ENCODE measurements around the gene GALNT6. TPM values are rescaled to one million over a fixed set of nuclear protein-coding genes. Genes with fewer than 3 reads are reported as not detected.

The GALNT6 gene
- total and polyA plus RNA-seq, 10 donors, result 5.8 to 29.4 (median 18.2) TPM

DNA sequence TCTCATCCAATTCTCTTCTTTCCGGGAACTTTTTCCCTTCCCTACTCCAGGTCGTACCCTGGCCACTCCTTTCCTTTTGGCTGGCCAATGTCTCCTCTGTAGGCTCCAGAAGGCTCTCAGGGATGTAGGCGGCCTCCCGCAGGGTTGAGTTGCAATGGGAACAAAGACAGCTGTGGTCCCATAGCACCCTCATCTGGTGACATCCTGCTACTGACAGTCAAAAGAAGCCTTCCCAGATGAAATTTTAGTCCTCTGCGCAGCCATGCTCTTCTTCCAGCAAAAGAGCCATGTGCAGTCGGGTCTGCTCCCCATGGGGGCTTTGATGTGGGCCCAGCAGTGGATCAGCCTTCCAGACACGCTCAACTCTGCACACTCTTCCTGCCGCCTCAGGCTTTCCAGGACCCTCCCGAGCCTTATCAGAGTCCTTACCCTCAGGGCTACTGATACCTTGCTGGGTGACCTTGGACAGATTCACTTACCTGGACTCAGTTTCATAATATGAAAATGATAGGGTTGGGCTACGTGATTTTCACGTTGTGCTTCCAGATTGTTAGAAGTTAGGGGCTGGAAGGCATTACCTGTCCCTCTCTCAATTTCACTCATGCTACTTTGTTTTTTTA is 39.2 kb downstream of the GALNT6 start:
- intact Hi-C loops (cut with DNase I; ENCODE audit: low total_unique reads), result no loop called here
- H3K36me3 ChIP-seq, result peaks cover 0 to 25% (median 0%) of the 10 kb centered on the region in 6 donors
- H3K27me3 ChIP-seq (replicated peaks in 1 of 7), result no peaks in the 10 kb centered on the region
- TF ChIP-seq POLR2A (IDR thresholded peaks at IDR 0.05), result no peak
- TF ChIP-seq, protein P1, sequence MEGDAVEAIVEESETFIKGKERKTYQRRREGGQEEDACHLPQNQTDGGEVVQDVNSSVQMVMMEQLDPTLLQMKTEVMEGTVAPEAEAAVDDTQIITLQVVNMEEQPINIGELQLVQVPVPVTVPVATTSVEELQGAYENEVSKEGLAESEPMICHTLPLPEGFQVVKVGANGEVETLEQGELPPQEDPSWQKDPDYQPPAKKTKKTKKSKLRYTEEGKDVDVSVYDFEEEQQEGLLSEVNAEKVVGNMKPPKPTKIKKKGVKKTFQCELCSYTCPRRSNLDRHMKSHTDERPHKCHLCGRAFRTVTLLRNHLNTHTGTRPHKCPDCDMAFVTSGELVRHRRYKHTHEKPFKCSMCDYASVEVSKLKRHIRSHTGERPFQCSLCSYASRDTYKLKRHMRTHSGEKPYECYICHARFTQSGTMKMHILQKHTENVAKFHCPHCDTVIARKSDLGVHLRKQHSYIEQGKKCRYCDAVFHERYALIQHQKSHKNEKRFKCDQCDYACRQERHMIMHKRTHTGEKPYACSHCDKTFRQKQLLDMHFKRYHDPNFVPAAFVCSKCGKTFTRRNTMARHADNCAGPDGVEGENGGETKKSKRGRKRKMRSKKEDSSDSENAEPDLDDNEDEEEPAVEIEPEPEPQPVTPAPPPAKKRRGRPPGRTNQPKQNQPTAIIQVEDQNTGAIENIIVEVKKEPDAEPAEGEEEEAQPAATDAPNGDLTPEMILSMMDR (IDR thresholded peaks at IDR 0.05 in 8 of 11, conservative IDR thresholded peaks at IDR 0.05 in 3 of 11), result peak in 10 of 11 experiments; percentile 38 to 72 (median 56)
- DNase-seq, result no peak
- H3K27ac ChIP-seq, result no peak overlapping the region
- H3K9me3 ChIP-seq, result no peaks in the 10 kb centered on the region
- H3K4me3 ChIP-seq, result no peak overlapping the region
- peaks cover 0 to 8% (median 7%) of the 10 kb centered on the region in 6 donors for H3K4me1 ChIP-seq
- WGBS, 5 donors, result 54 to 67% (median 60%) methylated on average over 11 of the region's 11 CpGs

DNA sequence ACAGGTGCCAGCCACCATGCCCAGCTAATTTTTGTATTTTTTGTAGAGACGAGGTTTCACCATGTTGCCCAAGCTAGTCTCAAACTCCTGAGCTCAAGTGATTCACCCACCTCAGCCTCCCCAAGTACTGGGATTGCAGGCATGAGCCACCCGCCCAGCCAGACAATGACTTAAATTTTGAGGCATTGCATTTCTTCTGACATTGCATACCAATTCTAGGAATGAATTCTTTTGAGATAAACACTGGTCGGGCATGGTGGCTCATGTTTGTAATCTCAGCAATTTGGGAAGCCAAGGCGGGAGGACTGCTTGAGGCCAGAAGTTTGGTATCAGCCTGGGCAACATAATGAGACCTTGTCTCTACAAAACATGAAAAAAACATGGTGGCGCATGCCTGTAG is 42.2 kb downstream of the GALNT6 start:
- peaks cover 0 to 3% (median 0%) of the 10 kb centered on the region in 6 donors for H3K4me1 ChIP-seq
- WGBS, 5 donors, result 82 to 99% (median 91%) methylated on average over 5 of the region's 5 CpGs
- H3K27me3 ChIP-seq (replicated peaks in 1 of 7), result no peaks in the 10 kb centered on the region
- H3K9me3 ChIP-seq, result no peaks in the 10 kb centered on the region
- no peak for DNase-seq
- peaks cover 0 to 7% (median 0%) of the 10 kb centered on the region in 6 donors for H3K36me3 ChIP-seq
- no peak overlapping the region for H3K4me3 ChIP-seq
- TF ChIP-seq POLR2AphosphoS5 (IDR thresholded peaks at IDR 0.05) (no peak), POLR2A (IDR thresholded peaks at IDR 0.05) (no peak)
- TF ChIP-seq, protein P1 (IDR thresholded peaks at IDR 0.05 in 8 of 11, conservative IDR thresholded peaks at IDR 0.05 in 3 of 11), result no peak
- H3K27ac ChIP-seq, result no peak overlapping the region
- intact Hi-C loops (cut with DNase I; ENCODE audit: low total_unique reads), result no loop called here

DNA sequence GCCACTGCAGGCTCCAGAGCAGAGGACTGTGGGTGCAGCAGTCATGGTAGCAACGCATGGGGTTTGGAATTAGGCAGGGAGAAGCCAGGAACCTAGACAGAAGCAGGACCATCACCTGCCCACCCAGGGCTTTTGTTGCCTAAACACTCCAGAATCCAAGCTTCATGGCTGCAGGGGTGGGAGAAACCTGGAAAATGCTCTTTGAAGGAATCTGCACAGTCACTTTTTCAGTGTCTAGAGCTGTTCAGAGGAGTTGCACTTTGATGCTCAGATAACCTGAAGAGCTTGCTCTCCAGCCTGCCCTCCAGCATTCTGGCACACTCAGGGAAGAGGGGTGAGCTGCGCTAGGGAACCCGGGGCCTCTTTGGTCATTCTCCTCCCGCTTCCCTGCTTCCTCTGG is 43.1 kb downstream of the GALNT6 start:
- 81 to 95% (median 88%) methylated on average over 4 of the region's 4 CpGs for WGBS, 5 donors
- H3K4me3 ChIP-seq, result no peak overlapping the region
- H3K9me3 ChIP-seq, result no peaks in the 10 kb centered on the region
- TF ChIP-seq POLR2A (IDR thresholded peaks at IDR 0.05), result no peak
- TF ChIP-seq POLR2AphosphoS5 (IDR thresholded peaks at IDR 0.05), result no peak
- TF ChIP-seq, protein P1 (IDR thresholded peaks at IDR 0.05 in 8 of 11, conservative IDR thresholded peaks at IDR 0.05 in 3 of 11), result no peak
- DNase-seq, result no peak
- peaks cover 0 to 10% (median 3%) of the 10 kb centered on the region in 6 donors for H3K4me1 ChIP-seq
- no peaks in the 10 kb centered on the region for H3K27me3 ChIP-seq (replicated peaks in 1 of 7)
- no peaks in the 10 kb centered on the region for H3K36me3 ChIP-seq
- no peak overlapping the region for H3K27ac ChIP-seq
- intact Hi-C loops (cut with DNase I; ENCODE audit: low total_unique reads), result no loop called here

DNA sequence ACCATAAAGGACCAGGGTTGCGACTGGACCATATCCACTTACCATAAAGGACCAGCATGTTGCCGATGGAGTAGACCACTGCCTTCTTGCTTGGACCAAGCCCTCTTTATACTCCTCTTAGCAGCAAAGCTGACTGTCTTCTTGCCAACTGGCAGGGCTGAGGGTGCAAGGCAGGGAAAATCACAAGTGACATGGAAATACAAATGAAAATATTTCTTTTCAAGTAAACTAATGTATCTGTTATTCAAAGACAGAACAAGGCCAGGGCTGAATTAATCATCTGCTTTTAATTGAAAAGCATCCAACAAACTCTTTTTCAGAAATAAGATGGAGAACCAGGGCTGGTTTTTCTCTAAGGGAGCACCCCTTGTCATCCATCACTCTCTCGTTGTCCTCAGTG is 44.6 kb downstream of the GALNT6 start, which contains the start of gene CELA1:
Gene CELA1 (minus strand): TSS at position 99 of the 400 bp plus-strand sequence. CDS start 41 bp downstream, at position 58.
- Histone ChIP-seq H3K27ac (no peak within 1 kb of the TSS), H3K9me3 (no peaks in the 10 kb centered on the region), H3K4me3 (no peak within 1 kb of the TSS), H3K27me3 (replicated peaks in 1 of 7) (no peaks in the 10 kb centered on the region), H3K36me3 (no peaks in the 10 kb centered on the region), H3K4me1 (peaks cover 3 to 25% (median 9%) of the 10 kb centered on the region in 6 donors)
- intact Hi-C loops (cut with DNase I; ENCODE audit: low total_unique reads), result no loop called here
- no peak for DNase-seq
- no peak for TF ChIP-seq POLR2AphosphoS5 (IDR thresholded peaks at IDR 0.05)
- no peak for TF ChIP-seq POLR2A (IDR thresholded peaks at IDR 0.05)
- TF ChIP-seq, protein P1 (IDR thresholded peaks at IDR 0.05 in 8 of 11, conservative IDR thresholded peaks at IDR 0.05 in 3 of 11), result no peak
- 90 to 96% (median 92%) methylated on average over 3 of the region's 3 CpGs for WGBS, 5 donors
